ENCODE measurements around the gene ENOX2. TPM values are rescaled to one million over a fixed set of nuclear protein-coding genes. Genes with fewer than 3 reads are reported as not detected.

ENOX2 gene
- total and polyA plus RNA-seq, 2 donors (not counting 1 experiment from before 2014, with no cell fraction given) = 5.1 to 18.8 TPM

DNA sequence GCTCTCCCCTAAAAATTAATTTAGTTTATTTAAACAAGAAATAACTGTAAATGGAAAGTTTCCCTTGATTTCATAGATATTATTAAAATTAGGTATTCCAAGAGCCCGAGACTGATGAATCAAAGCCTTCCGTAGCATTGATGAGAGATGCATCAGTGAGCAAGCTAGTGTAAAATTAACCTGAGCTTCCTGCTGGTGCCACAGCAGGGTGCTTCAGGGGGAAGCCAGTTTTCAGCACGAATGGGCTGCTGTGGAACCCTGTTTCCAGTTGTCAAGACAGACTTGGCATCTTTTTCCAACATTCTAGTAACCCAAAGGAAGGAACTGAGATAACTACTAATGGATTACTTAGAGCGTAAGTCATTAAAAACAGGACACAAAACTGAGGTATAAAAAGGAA lies 279.5 kb downstream of the ENOX2 start:
- H3K4me1 ChIP-seq (ENCODE audit: control insufficient read depth in 2 of 2, insufficient read depth in 2 of 2, low read length in 2 of 2) = no peaks in the 10 kb centered on the region
- WGBS (ENCODE audit: insufficient coverage) = 50% methylated on average over 1 of the region's 4 CpGs
- no peaks in the 10 kb centered on the region for H3K9me3 ChIP-seq (ENCODE audit: control extremely low read depth in 1 of 3, control insufficient read depth in 2 of 3, insufficient read depth in 1 of 3, low read length in 2 of 3)
- H3K4me3 ChIP-seq (ENCODE audit: control extremely low read depth in 1 of 5, extremely low read depth in 1 of 5, insufficient read depth in 1 of 5, low read depth in 2 of 5, low read length in 4 of 5) = no peak overlapping the region
- no peak overlapping the region for H3K4me2 ChIP-seq (replicated peaks; ENCODE audit: low read depth, low read length, poor library complexity, severe bottlenecking)
- H3K27ac Mint-ChIP-seq = no peak overlapping the region
- CTCF ChIA-PET = no interaction called here
- peaks cover 3% of the 10 kb centered on the region for H3K4me1 Mint-ChIP-seq
- H3K27ac ChIP-seq (ENCODE audit: low read length in 2 of 2) = no peak overlapping the region
- DNase-seq = no peak
- ATAC-seq (ENCODE audit: low read depth) = no peak
- H3K9ac ChIP-seq (ENCODE audit: low read length) = no peak overlapping the region
- no peaks in the 10 kb centered on the region for H3K79me2 ChIP-seq (ENCODE audit: control insufficient read depth, insufficient read depth, low read length)
- POLR2A ChIA-PET = no interaction called here
- intact Hi-C loops (cut with micrococcal nuclease) = no loop called here
- H3K4me3 Mint-ChIP-seq = no peak overlapping the region
- TF ChIP-seq EZH2 (IDR thresholded peaks at IDR 0.05; ENCODE audit: borderline replicate concordance, insufficient read depth, low read depth, low read length, poor library complexity, severe bottlenecking) = no peak
- TF ChIP-seq, protein P1, sequence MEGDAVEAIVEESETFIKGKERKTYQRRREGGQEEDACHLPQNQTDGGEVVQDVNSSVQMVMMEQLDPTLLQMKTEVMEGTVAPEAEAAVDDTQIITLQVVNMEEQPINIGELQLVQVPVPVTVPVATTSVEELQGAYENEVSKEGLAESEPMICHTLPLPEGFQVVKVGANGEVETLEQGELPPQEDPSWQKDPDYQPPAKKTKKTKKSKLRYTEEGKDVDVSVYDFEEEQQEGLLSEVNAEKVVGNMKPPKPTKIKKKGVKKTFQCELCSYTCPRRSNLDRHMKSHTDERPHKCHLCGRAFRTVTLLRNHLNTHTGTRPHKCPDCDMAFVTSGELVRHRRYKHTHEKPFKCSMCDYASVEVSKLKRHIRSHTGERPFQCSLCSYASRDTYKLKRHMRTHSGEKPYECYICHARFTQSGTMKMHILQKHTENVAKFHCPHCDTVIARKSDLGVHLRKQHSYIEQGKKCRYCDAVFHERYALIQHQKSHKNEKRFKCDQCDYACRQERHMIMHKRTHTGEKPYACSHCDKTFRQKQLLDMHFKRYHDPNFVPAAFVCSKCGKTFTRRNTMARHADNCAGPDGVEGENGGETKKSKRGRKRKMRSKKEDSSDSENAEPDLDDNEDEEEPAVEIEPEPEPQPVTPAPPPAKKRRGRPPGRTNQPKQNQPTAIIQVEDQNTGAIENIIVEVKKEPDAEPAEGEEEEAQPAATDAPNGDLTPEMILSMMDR (IDR thresholded peaks at IDR 0.05) = no peak
- H2AFZ ChIP-seq (ENCODE audit: insufficient read depth, low read depth, low read length, poor library complexity, severe bottlenecking) = no peak overlapping the region
- no peaks in the 10 kb centered on the region for H4K20me1 ChIP-seq (ENCODE audit: control insufficient read depth, insufficient read depth, low read length, poor library complexity, severe bottlenecking)
- H3K9me3 Mint-ChIP-seq (ENCODE audit: insufficient read depth) = no peaks in the 10 kb centered on the region
- H3K27me3 Mint-ChIP-seq = no peaks in the 10 kb centered on the region
- peaks cover 0 to 7% of the 10 kb centered on the region in 2 experiments for H3K36me3 ChIP-seq (replicated peaks in 1 of 2; ENCODE audit: control extremely low read depth in 1 of 2, control insufficient read depth in 1 of 2, extremely low read depth in 1 of 2, insufficient read depth in 2 of 2, low read length in 1 of 2)
- no peaks in the 10 kb centered on the region for H3K27me3 ChIP-seq (replicated peaks in 1 of 4; ENCODE audit: control extremely low read depth in 1 of 4, control insufficient read depth in 3 of 4, insufficient read depth in 4 of 4, low read length in 3 of 4)

DNA sequence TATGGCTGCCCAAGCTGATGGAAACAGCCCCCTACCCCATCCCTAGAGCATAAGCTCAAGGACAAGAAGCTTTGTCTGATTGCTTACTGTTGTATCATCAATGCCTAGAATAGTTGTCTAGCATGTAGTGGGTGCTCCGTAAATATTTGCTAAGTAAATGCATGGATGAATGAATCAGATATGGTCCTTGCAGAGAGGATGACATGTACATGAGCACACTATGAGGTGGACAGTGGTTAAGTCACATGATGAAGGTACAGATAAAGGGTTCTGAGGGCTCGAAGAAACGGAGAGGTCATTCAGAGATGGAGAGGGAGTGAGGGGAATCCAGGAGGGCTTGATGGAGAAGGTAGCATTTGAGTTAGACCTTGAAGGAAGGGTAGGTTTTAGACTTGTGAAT lies 287.1 kb downstream of the ENOX2 start:
- ChIA-PET CTCF (no interaction called here), POLR2A (no interaction called here)
- H3K9me3 ChIP-seq (ENCODE audit: control extremely low read depth in 1 of 3, control insufficient read depth in 2 of 3, insufficient read depth in 1 of 3, low read length in 2 of 3) = no peaks in the 10 kb centered on the region
- H3K79me2 ChIP-seq (ENCODE audit: control insufficient read depth, insufficient read depth, low read length) = no peaks in the 10 kb centered on the region
- no peak overlapping the region for H3K4me3 ChIP-seq (ENCODE audit: control extremely low read depth in 1 of 5, extremely low read depth in 1 of 5, insufficient read depth in 1 of 5, low read depth in 2 of 5, low read length in 4 of 5)
- no peaks in the 10 kb centered on the region for H3K4me1 ChIP-seq (ENCODE audit: control insufficient read depth in 2 of 2, insufficient read depth in 2 of 2, low read length in 2 of 2)
- Mint-ChIP-seq H3K27me3 (no peaks in the 10 kb centered on the region), H3K27ac (no peak overlapping the region), H3K4me3 (no peak overlapping the region), H3K4me1 (no peaks in the 10 kb centered on the region), H3K9me3 (ENCODE audit: insufficient read depth) (no peaks in the 10 kb centered on the region)
- intact Hi-C loops (cut with micrococcal nuclease) = no loop called here
- DNase-seq (no peak), ATAC-seq (ENCODE audit: low read depth) (no peak)
- WGBS (ENCODE audit: insufficient coverage) = 93% methylated on average over 3 of the region's 3 CpGs
- no peaks in the 10 kb centered on the region for H3K36me3 ChIP-seq (replicated peaks in 1 of 2; ENCODE audit: control extremely low read depth in 1 of 2, control insufficient read depth in 1 of 2, extremely low read depth in 1 of 2, insufficient read depth in 2 of 2, low read length in 1 of 2)
- no peak overlapping the region for H3K9ac ChIP-seq (ENCODE audit: low read length)
- H3K27ac ChIP-seq (ENCODE audit: low read length in 2 of 2) = no peak overlapping the region
- no peak overlapping the region for H2AFZ ChIP-seq (ENCODE audit: insufficient read depth, low read depth, low read length, poor library complexity, severe bottlenecking)
- TF ChIP-seq, protein P1 (IDR thresholded peaks at IDR 0.05) = no peak
- TF ChIP-seq EZH2 (IDR thresholded peaks at IDR 0.05; ENCODE audit: borderline replicate concordance, insufficient read depth, low read depth, low read length, poor library complexity, severe bottlenecking) = no peak
- no peaks in the 10 kb centered on the region for H4K20me1 ChIP-seq (ENCODE audit: control insufficient read depth, insufficient read depth, low read length, poor library complexity, severe bottlenecking)
- no peak overlapping the region for H3K4me2 ChIP-seq (replicated peaks; ENCODE audit: low read depth, low read length, poor library complexity, severe bottlenecking)
- no peaks in the 10 kb centered on the region for H3K27me3 ChIP-seq (replicated peaks in 1 of 4; ENCODE audit: control extremely low read depth in 1 of 4, control insufficient read depth in 3 of 4, insufficient read depth in 4 of 4, low read length in 3 of 4)
